GM12892 (cell line): ENCODE measurements around the gene NRARP. TPM values are rescaled to one million over a fixed set of nuclear protein-coding genes. Genes with fewer than 3 reads are reported as not detected.
"Not testable (repeated sequence)": the region's sequence is repeated elsewhere in the genome, so short reads cannot be mapped to it uniquely, and the experiment has no call there.

ENCODE experiments used
- DNase-seq: peaks from one replicate; pipeline ENCODE4 v3.0.0; 2011; ENCODE audit not compliant: insufficient read length
- FAIRE-seq: peaks from 2 replicates; lab custom pipeline; 2011; peaks lifted over from hg19 to GRCh38; lab: Jason Lieb, UNC
- POLR2A ChIP-seq: IDR thresholded peaks from 2 replicates; pipeline ENCODE4 v1.6.1; 2011; ENCODE audit warnings: low read depth, low read length, control low read depth
- POLR2AphosphoS5 ChIP-seq: IDR thresholded peaks from 2 replicates; pipeline ENCODE4 v1.6.1; 2011; ENCODE audit warnings: low read depth, low read length, control low read depth
- TAF1 ChIP-seq: IDR thresholded peaks from 2 replicates; pipeline ENCODE4 v1.6.1; 2011; ENCODE audit warnings: low read depth, mild to moderate bottlenecking, control low read depth, low read length, borderline replicate concordance
- polyA plus RNA-seq: library from polyadenylated mRNA; unstranded; fragments of >200 nt; gene quantifications from one replicate; pipeline ENCODE4 v1.2.1, GENCODE V29; 2012; ENCODE audit warnings: missing spikeins, inconsistent platforms; ENCODE audit not compliant: missing spikeins

Gene NRARP, protein sequence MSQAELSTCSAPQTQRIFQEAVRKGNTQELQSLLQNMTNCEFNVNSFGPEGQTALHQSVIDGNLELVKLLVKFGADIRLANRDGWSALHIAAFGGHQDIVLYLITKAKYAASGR
- polyA plus RNA-seq = 0.95 TPM

DNA sequence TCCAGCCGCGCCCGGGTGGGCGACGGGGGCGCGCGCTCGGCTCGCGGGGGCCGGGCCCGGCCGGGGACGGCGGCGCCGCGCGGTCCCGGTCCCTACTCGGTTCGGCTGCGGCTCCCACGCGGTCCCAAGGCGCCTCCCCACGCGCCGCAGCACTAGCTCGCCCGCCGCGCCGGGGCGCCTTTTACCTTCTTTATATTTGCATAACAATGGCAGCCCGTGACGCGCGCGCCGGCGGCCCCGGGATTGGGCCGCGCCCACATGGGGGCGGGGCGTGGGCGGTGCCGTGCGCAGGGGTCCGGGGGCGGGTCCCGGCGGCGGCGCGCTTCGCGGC, at the start of gene NRARP:
NRARP (minus strand) TSS at position 154 of the 331 bp plus-strand sequence. CDS start 343 bp downstream, outside the sequence.
- peak; percentile 52; the same call in 1 of the 2 replicates for TF ChIP-seq POLR2AphosphoS5
- TF ChIP-seq TAF1 = peak; percentile 39; the same call in 1 of the 2 replicates
- TF ChIP-seq POLR2A = peak; percentile 90
- FAIRE-seq = peak; percentile 80
- peak; percentile 90 for DNase-seq

DNA sequence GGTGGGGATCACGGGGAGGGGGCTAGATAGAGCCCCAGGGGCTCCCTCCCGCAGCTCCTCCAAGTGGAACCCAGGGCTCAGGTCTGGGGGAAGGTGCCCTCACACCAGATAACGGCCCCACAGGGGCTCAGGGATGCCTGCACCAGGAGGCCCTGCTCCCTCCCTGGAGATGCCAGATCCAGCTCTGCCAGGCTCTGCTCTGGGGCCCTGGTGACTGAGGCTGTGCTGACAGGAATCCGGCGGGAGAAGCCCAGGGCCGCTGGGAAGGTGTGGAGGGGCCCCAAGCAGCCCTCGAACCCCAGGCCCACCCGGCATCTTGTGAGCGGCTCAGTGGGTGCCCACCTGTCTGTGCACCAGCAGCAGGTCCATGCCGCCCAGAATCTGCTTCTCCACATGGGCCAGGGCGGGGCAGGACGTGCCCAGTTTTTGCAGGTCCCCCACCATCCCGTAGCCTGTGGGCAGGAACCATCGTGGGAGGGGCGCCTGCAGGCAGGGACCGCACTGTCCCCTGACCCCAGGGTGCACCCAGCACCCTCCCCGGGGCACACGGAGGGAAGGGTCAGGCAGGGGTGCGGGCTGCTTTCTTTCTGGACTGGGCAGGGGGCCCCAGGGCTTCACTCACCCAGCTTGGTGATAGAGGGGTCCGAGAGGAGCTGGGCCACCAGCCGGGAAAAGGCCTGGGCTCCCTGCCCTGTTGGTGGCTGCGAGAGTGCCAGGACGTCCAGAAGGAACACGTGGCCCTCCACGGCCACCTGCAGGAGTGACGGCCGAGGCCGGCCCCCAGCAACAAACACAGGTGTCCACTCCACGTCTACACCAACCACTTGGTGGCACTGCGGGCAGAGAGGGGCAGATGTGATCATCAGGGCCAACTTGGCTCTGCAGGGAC, 48.9 kb upstream of the NRARP start:
- FAIRE-seq = no peak

GRCh38 chr9:137349471-137350033, 47.5 kb upstream of the NRARP start:
- DNase-seq = no peak
- TF ChIP-seq POLR2AphosphoS5 = no peak
- no peak for TF ChIP-seq POLR2A
- TF ChIP-seq TAF1 = no peak
- no peak for FAIRE-seq

More for the DNA sequence above, 48.9 kb upstream of the NRARP start:
- no peak for TF ChIP-seq POLR2AphosphoS5
- no peak for TF ChIP-seq POLR2A
- no peak for TF ChIP-seq TAF1
- no peak for DNase-seq

DNA sequence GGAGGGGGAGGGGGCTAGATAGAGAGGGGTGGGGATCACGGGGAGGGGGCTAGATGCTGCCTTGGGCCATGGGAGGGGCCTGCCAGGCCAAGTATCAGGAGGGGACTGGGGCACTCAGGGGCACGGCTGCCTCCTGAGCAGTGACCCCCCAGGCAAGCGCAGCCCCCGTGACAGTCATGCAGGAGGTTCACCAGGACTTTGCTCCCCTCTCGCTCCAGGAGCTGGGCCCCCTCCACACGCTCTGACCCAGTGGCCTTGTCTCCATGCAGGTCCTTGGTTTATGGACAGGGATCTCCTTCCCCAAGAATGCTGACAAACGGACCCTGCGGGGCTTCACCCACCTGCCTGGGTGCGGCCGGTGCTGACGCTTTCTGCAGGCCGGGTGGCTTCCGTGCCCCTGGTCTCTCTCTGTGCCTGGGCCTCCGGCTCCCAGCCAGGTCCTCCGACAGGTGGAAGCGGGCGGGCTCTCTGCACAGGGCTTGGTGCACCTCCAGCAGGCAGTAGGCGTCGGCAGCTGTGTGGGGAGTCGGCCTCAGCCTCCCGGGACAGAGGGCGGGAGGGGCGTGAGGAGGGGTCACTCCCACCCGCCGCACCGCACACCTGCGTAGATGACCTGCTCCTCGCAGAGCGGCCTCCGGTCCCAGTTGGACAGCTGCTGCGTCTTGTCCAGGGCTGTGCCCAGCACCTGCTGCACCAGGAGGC, 46.8 kb upstream of the NRARP start:
- TF ChIP-seq TAF1 (no peak), POLR2A (no peak), POLR2AphosphoS5 (no peak)
- no peak for FAIRE-seq

GRCh38 chr9:137347928-137348327, 45.9 kb upstream of the NRARP start:
- FAIRE-seq = no peak
- no peak for DNase-seq
- no peak for TF ChIP-seq POLR2A
- no peak for TF ChIP-seq TAF1

More for the DNA sequence above, 46.8 kb upstream of the NRARP start:
- DNase-seq = no peak

DNA sequence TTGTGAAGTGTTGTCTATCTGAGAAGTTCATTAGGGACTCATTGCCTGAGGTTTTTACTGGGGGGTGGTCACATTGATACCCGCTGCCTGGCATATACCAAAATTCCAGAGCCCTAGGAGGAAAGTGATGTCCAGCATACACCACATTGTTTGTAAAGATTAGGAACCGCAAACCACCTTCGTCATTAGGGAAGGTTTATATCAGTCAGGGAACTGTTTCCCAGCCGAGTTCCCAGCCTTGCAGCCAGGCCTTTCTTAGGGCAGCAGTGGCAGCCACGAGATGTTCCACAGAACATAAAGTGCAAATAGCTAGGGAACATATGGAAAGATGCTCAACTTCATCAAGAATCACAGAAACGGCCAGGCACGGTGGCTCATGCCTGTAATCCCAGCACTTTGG, 40.4 kb upstream of the NRARP start:
- no peak for DNase-seq
- no peak for FAIRE-seq
- TF ChIP-seq TAF1 = no peak
- TF ChIP-seq POLR2A = no peak
- no peak for TF ChIP-seq POLR2AphosphoS5

- TF ChIP-seq POLR2AphosphoS5 = no peak
- no peak for TF ChIP-seq TAF1
- no peak for TF ChIP-seq POLR2A
- FAIRE-seq (no peak), DNase-seq (no peak)
These were observed 39.2 kb upstream of the NRARP start for GRCh38 chr9:137341227-137341626.

DNA sequence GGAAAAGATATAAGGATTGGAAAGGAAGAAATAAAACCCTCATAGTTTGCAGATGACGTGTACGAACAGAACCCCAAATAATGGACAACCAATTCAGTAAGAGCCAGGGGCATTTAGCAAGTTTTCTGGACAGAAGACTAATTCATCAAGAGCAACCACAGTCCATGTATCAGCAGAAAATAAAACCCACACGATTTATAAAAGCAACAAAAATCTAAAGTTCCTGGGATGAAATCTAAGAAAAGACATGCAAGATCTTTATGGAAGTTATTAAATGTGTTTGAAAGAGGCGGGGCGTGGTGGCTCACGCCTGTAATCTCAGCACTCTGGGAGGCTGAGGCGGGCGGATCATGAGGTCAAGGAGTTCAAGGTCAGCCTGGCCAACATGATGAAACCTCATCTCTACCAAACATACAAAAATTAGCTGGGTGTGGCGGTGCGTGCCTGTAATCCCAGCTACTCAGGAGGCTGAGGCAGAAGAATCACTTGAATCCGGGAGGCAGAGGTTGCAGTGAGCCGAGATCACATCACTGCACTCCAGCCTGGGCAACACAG, 37.9 kb upstream of the NRARP start:
- FAIRE-seq, DNase-seq: not testable (repeated sequence)

DNA sequence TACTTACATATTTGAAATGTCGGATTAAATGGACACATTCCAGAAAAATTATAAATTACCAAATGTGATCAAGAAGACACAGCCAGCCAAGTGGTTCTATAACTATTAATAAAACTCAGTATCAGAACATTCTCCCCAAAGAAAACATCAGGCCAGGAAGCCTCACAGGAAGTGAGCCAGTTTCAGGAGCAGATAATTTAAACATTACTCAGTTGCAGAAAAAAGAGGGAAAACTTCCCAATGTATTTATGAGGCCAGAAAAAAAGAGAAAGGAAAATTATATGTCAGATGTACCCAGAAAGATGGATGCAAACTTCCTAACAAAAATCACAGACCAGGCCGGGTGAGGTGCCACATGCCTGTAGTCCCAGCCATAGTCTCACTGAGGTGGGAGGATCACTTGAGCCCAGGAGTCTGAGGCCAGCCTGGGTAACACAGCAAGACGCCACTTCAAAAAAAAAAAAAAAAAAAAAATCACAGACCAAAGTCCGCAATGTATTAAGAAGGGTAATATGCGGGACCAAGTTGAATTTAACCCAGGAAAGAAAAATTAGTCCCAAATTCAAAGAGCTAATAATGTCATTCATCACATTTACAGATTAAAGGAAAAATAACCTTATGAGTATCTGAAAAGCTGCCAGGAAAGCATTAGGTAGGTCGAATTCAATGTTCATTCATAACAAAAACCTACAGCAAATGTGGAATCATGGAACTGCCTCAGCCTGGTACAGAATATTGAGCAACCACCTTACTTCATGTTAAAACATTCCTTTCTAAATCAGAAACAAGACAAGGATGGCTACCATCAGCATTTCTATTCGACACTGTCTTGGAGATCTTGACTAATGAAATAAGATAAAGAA, 37.2 kb upstream of the NRARP start:
- DNase-seq (no peak), FAIRE-seq (no peak)
- TF ChIP-seq TAF1 = no peak
- no peak for TF ChIP-seq POLR2AphosphoS5
- no peak for TF ChIP-seq POLR2A

GRCh38 chr9:137336735-137337134, 34.7 kb upstream of the NRARP start:
- TF ChIP-seq POLR2AphosphoS5 (no peak), POLR2A (no peak), TAF1 (no peak)
- no peak for DNase-seq
- FAIRE-seq = no peak
